Brain microvascular endothelial cell (primary cell): Measurements from ENCODE around the gene CEP192.

ENCODE experiments used
- DNase-seq: peaks from one replicate; pipeline ENCODE4 v3.0.0-alpha.2; 2020
- H3K27ac ChIP-seq: fragments of 250-450 bp; sonication (Bioruptor Pico); 2 replicates; pipeline ENCODE4 v1.5.1; 2020; ENCODE audit warnings: mild to moderate bottlenecking, moderate library complexity
- H3K27me3 ChIP-seq: fragments of 250-450 bp; sonication (Bioruptor Pico); replicated peaks from 2 replicates; pipeline ENCODE4 v1.5.1; 2020; ENCODE audit warnings: mild to moderate bottlenecking
- H3K36me3 ChIP-seq: fragments of 250-450 bp; sonication (Bioruptor Pico); replicated peaks from 2 replicates; pipeline ENCODE4 v1.5.1; 2020; ENCODE audit warnings: mild to moderate bottlenecking
- H3K4me3 ChIP-seq: 2 replicates; pipeline ENCODE4 v1.5.1; 2011; ENCODE audit warnings: low read depth, mild to moderate bottlenecking, control low read depth, low read length, moderate library complexity
- in situ Hi-C: cut with HindIII; loops from 2 replicates; pipeline ENCODE4 v1.10.0; 2017; ENCODE audit warnings: low sequenced_read_pairs, low pct_ligation_motif_present
- TF ChIP-seq, protein P1 (sequence below): IDR thresholded peaks from 2 replicates; pipeline ENCODE4 v1.5.1; 2011; ENCODE audit warnings: low read depth, mild to moderate bottlenecking, moderate library complexity, low read length, control low read depth, inconsistent platforms; ENCODE audit errors: missing control alignments

Gene CEP192

GRCh38 chr18:13163167-13163927 lies 172.2 kb downstream of the CEP192 start:
- TF ChIP-seq, protein P1, sequence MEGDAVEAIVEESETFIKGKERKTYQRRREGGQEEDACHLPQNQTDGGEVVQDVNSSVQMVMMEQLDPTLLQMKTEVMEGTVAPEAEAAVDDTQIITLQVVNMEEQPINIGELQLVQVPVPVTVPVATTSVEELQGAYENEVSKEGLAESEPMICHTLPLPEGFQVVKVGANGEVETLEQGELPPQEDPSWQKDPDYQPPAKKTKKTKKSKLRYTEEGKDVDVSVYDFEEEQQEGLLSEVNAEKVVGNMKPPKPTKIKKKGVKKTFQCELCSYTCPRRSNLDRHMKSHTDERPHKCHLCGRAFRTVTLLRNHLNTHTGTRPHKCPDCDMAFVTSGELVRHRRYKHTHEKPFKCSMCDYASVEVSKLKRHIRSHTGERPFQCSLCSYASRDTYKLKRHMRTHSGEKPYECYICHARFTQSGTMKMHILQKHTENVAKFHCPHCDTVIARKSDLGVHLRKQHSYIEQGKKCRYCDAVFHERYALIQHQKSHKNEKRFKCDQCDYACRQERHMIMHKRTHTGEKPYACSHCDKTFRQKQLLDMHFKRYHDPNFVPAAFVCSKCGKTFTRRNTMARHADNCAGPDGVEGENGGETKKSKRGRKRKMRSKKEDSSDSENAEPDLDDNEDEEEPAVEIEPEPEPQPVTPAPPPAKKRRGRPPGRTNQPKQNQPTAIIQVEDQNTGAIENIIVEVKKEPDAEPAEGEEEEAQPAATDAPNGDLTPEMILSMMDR: no peak
- no peaks in the 10 kb centered on the region for H3K27me3 ChIP-seq
- in situ Hi-C loops: no loop called here
- no peaks in the 10 kb centered on the region for H3K36me3 ChIP-seq
- no peak overlapping the region for H3K4me3 ChIP-seq
- H3K27ac ChIP-seq: no peak overlapping the region
- DNase-seq: no peak

GRCh38 chr18:13164406-13164805 lies 173.2 kb downstream of the CEP192 start:
- H3K4me3 ChIP-seq: no peak overlapping the region
- no peaks in the 10 kb centered on the region for H3K36me3 ChIP-seq
- in situ Hi-C loops: no loop called here
- no peak overlapping the region for H3K27ac ChIP-seq
- no peaks in the 10 kb centered on the region for H3K27me3 ChIP-seq
- DNase-seq: no peak
- TF ChIP-seq, protein P1: no peak

DNA sequence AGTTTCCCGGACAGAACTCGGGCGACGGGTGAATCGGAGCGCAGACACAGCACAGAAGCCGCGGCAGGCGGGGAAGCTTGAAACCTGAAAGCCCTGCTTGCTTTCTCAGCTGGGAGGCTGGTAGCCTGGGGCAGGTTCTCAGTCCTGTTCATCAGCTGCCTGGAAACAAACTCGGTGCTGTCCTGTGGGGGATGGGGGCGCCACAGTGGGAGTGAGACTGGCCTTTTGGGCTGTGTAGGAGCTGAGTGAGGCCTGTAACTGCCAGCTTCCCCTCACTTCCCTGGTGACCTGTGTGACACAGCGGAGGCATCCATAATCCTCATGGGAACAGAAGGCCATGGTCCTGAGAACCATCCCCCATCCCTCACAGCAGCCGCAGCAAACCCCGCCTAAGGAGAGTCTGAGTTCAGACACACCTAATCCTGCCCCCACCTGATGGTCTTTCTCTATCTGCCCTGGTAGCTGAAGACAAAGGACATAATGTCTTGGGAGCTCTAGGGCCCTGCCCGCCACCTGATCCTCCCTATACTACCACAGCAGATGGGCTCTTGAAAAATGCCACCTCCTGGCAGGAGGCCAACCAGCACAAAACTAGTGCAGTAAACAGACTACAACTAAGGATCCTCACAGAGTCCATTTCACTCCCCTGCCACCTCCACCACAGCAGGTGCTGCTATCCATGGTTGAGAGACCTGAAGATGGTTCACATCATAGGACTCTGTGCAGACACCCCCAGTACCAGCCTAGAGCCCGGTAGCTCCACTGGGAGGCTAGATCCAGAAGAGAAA lies 174.7 kb downstream of the CEP192 start:
- H3K36me3 ChIP-seq: no peaks in the 10 kb centered on the region
- no peak overlapping the region for H3K27ac ChIP-seq
- in situ Hi-C loops: no loop called here
- DNase-seq: no peak
- H3K4me3 ChIP-seq: no peak overlapping the region
- peaks cover 4% of the 10 kb centered on the region for H3K27me3 ChIP-seq
- TF ChIP-seq, protein P1: no peak

DNA sequence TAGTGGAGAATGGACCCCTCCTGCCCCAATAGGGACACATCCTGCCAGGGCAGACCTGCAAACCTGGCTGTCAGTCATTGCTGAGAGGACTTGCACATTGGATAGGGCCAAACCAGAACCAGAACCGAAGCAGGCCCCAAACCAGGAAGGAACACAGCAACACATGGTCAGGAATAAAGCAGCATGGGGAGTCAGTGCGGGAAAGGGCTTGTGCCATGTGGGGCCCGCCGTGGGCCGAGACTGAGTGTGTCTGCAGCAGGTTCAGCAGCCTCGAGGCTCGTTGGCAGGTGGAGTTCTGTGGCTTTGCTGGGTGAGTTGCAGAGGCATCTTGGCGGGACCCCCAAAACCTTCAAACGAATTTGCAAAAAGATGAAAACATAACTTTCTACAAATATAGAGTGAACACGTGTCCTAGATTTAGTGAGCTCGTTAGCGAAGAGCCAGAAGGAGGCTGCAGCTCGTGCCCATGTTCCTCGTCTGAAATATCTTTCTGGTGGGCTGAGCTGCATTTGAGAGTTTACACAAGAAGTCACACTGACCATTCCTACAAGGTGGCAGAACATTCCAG lies 182.5 kb downstream of the CEP192 start:
- no peaks in the 10 kb centered on the region for H3K36me3 ChIP-seq
- in situ Hi-C loops: no loop called here
- TF ChIP-seq, protein P1: no peak
- peaks cover 4% of the 10 kb centered on the region for H3K27me3 ChIP-seq
- H3K4me3 ChIP-seq: no peak overlapping the region
- no peak overlapping the region for H3K27ac ChIP-seq
- DNase-seq: no peak
